ENCODE measurements around the gene CTDSPL. TPM values are rescaled to one million over a fixed set of nuclear protein-coding genes. Genes with fewer than 3 reads are reported as not detected.

CTDSPL gene
- total and polyA plus RNA-seq, 10 of the 15 experiments (the other 5 are each of a cell fraction or from before 2014, with no cell fraction given): 0.05 to 0.51 (median 0.18) TPM; not detected in 6

DNA sequence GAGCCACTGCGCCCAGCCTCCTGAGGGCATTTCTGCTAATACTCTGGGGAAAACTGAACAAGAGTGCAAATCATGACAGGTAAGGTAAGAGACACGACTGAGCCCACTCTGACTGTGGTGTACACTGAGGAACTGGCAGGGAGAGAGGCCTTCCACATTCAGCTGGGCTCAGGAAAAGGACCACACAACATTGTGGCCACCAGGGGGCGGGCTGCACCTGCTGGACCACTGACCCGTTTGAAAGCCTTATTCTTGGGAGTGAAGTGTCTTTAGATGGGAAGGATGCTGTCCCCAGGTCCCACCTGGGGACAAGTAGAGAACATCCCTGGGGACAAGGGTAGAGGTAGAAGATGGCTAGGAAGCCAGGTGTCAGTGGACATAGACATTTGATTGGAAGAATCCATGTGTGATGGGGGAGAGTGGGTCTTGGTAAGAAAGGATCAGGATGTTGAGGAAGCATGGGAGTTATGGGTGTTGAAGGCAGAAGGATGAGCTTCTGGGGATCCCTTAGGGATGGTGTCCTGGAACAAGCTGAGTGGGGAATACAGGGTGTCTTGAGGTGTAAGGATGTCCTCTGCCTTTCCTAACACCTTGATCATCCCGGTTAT lies 6.2 kb upstream of the CTDSPL start:
- Histone ChIP-seq H3K79me2 (ENCODE audit: control insufficient read depth, insufficient read depth, low read length) (no peaks in the 10 kb centered on the region), H2AFZ (ENCODE audit: control insufficient read depth, low read depth, low read length) (no peak overlapping the region), H3K4me2 (ENCODE audit: control insufficient read depth, insufficient read depth) (no peak overlapping the region), H3K4me1 (ENCODE audit: control insufficient read depth, insufficient read depth, low read length) (no peaks in the 10 kb centered on the region), H3K27ac (ENCODE audit: control insufficient read depth, insufficient read depth) (no peak overlapping the region), H3K9me3 (replicated peaks; ENCODE audit: control insufficient read depth, insufficient read depth, low read length) (no peaks in the 10 kb centered on the region), H4K20me1 (ENCODE audit: control insufficient read depth, insufficient read depth) (no peaks in the 10 kb centered on the region), H3K4me3 (no peak overlapping the region), H3K27me3 (replicated peaks in 1 of 2; ENCODE audit: control insufficient read depth in 2 of 2, insufficient read depth in 2 of 2, low read length in 1 of 2) (peaks cover 0 to 4% of the 10 kb centered on the region in 2 experiments; a peak in 2 of 4 replicates), H3K36me3 (ENCODE audit: control insufficient read depth in 2 of 2, insufficient read depth in 2 of 2, low read length in 1 of 2) (no peaks in the 10 kb centered on the region), H3K9ac (ENCODE audit: control insufficient read depth, insufficient read depth, low read length) (no peak overlapping the region)
- ChIA-PET RAD21 (ENCODE audit: unreplicated experiment) (interaction anchor here (0.9 to 6.1 kb wide), 5 partner anchors 11 to 119 kb away, joined by 3 to 111 read pairs (median 4); no protein-coding TSS in a partner anchor), POLR2A (no interaction called here), CTCF (interaction anchor here (0.6 to 4.2 kb wide), 22 partner anchors 9 to 491 kb away, joined by 3 to 24 read pairs (median 4); partner anchors contain the start of gene XYLB), SMC1A (ENCODE audit: uncharacterized antibody, unreplicated experiment) (interaction anchor here (0.8 to 2.0 kb wide), 10 partner anchors 10 to 141 kb away, joined by 3 to 8 read pairs (median 6); no protein-coding TSS in a partner anchor)
- no TSS peak for BruUV-seq (replicated peaks)
- TF ChIP-seq RB1 (IDR thresholded peaks at IDR 0.05; ENCODE audit: borderline replicate concordance) (no peak), ZNF217 (IDR thresholded peaks at IDR 0.05) (no peak), HDGF (IDR thresholded peaks at IDR 0.05) (no peak), SMC3 (IDR thresholded peaks at IDR 0.05; ENCODE audit: borderline replicate concordance, low read length) (peak; percentile 95), YY1 (IDR thresholded peaks at IDR 0.05; ENCODE audit: low read depth, low read length) (0 out of 2 replicates have a peak, but pooled peaks have one; percentile 54), CTCF (IDR thresholded peaks at IDR 0.05 in 2 of 3, conservative IDR thresholded peaks at IDR 0.05 in 1 of 3; ENCODE audit: control insufficient read depth in 2 of 3, extremely low read depth in 1 of 3, insufficient read depth in 1 of 3, low read depth in 3 of 3, low read length in 3 of 3) (peak; percentile 89 to 98 (median 89)), RAD21 (IDR thresholded peaks at IDR 0.05; ENCODE audit: insufficient read depth, low read depth, low read length) (peak; percentile 94), SMARCA5 (IDR thresholded peaks at IDR 0.05) (0 out of 2 replicates have a peak, but pooled peaks have one; percentile 25)
- intact Hi-C loops (cut with micrococcal nuclease; ENCODE audit: unreplicated experiment) (loop anchor here (1.0 to 5.0 kb wide), 2 partner anchors 52 to 112 kb away; no protein-coding TSS in a partner anchor), in situ Hi-C loops (cut with MboI) (loop anchor here (5.0 kb wide), 1 partner anchor 107 kb away; no protein-coding TSS in a partner anchor)
- FAIRE-seq (peak; percentile 95), ATAC-seq (peak; percentile 91), DNase-seq (ENCODE audit: low read depth, low spot score) (peak; percentile 5)
- 21% methylated on average over 5 of the region's 5 CpGs for WGBS (ENCODE audit: insufficient coverage, insufficient replicate concordance, low lambda C conversion rate, missing lambda C conversion rate)

Measured in GM12878 (cell line).